ENCODE data around the gene ATF6B. TPM values are rescaled to one million over a fixed set of nuclear protein-coding genes. Genes with fewer than 3 reads are reported as not detected.

ATF6B gene
- total RNA-seq, 2 experiments from 2014 or later = 119 to 135 TPM

- no peaks in the 10 kb centered on the region for H3K9me3 Mint-ChIP-seq (ENCODE audit: low read depth)
- ATAC-seq = no peak
- H3K27me3 Mint-ChIP-seq = no peaks in the 10 kb centered on the region
- peaks cover 6% of the 10 kb centered on the region for H3K36me3 Mint-ChIP-seq
- H3K4me3 Mint-ChIP-seq = no peak overlapping the region
- peaks cover 3% of the 10 kb centered on the region for H3K4me1 Mint-ChIP-seq
- DNase-seq = no peak
- H3K27ac Mint-ChIP-seq = no peak overlapping the region
- CTCF ChIA-PET = no interaction called here
Observed at GRCh38 chr6:32167761-32168262, 39.8 kb upstream of the ATF6B start.

GRCh38 chr6:32167154-32167760, 39.2 kb upstream of the ATF6B start:
- no peak overlapping the region for H3K4me3 Mint-ChIP-seq
- CTCF ChIA-PET = no interaction called here
- H3K36me3 Mint-ChIP-seq = peaks cover 6% of the 10 kb centered on the region
- H3K27ac Mint-ChIP-seq = no peak overlapping the region
- H3K9me3 Mint-ChIP-seq (ENCODE audit: low read depth) = no peaks in the 10 kb centered on the region
- DNase-seq (no peak), ATAC-seq (no peak)
- H3K27me3 Mint-ChIP-seq = no peaks in the 10 kb centered on the region
- no peaks in the 10 kb centered on the region for H3K4me1 Mint-ChIP-seq

GRCh38 chr6:32166411-32167061, 38.5 kb upstream of the ATF6B start:
- Mint-ChIP-seq H3K36me3 (peaks cover 6% of the 10 kb centered on the region), H3K4me1 (no peaks in the 10 kb centered on the region), H3K27me3 (no peaks in the 10 kb centered on the region), H3K27ac (no peak overlapping the region), H3K9me3 (ENCODE audit: low read depth) (no peaks in the 10 kb centered on the region), H3K4me3 (no peak overlapping the region)
- CTCF ChIA-PET = no interaction called here
- DNase-seq (no peak), ATAC-seq (no peak)

- DNase-seq = no peak
- H3K4me3 Mint-ChIP-seq = no peak within 1 kb of the TSS
- no peak for ATAC-seq
- H3K36me3 Mint-ChIP-seq = peaks cover 2% of the 10 kb centered on the region
- H3K27ac Mint-ChIP-seq = no peak within 1 kb of the TSS
- H3K9me3 Mint-ChIP-seq (ENCODE audit: low read depth) = no peaks in the 10 kb centered on the region
- CTCF ChIA-PET = interaction anchor here (0.6 to 1.8 kb wide), 3 partner anchors 10 to 31 kb away, joined by 3 to 8 read pairs (median 4); no protein-coding TSS in a partner anchor
- H3K4me1 Mint-ChIP-seq = no peaks in the 10 kb centered on the region
- no peaks in the 10 kb centered on the region for H3K27me3 Mint-ChIP-seq
Observed at GRCh38 chr6:32164295-32164694, 36.2 kb upstream of the ATF6B start, which contains the start of gene EGFL8. TSS of gene EGFL8 (plus strand) at chr6:32164595. CDS start at chr6:32166166, 1,571 bp downstream.

- Mint-ChIP-seq H3K4me3 (no peak overlapping the region), H3K27me3 (no peaks in the 10 kb centered on the region), H3K36me3 (peaks cover 2% of the 10 kb centered on the region), H3K4me1 (no peaks in the 10 kb centered on the region), H3K9me3 (ENCODE audit: low read depth) (no peaks in the 10 kb centered on the region), H3K27ac (no peak overlapping the region)
- no peak for ATAC-seq
- CTCF ChIA-PET = interaction anchor here (1.5 to 1.8 kb wide), 2 partner anchors 9 to 16 kb away, joined by 4 to 8 read pairs; no protein-coding TSS in a partner anchor
- DNase-seq = no peak
Observed at GRCh38 chr6:32163559-32164258, 35.7 kb upstream of the ATF6B start.

- peaks cover 18% of the 10 kb centered on the region for H3K4me1 Mint-ChIP-seq
Observed at GRCh38 chr6:32158052-32158451, 30.0 kb upstream of the ATF6B start.

GRCh38 chr6:32156891-32157290, 28.8 kb upstream of the ATF6B start:
- peaks cover 13% of the 10 kb centered on the region for H3K27me3 Mint-ChIP-seq

More at GRCh38 chr6:32158052-32158451, 30.0 kb upstream of the ATF6B start:
- ATAC-seq (no peak), DNase-seq (no peak)
- Mint-ChIP-seq H3K36me3 (peaks cover 9% of the 10 kb centered on the region), H3K27me3 (peaks cover 2% of the 10 kb centered on the region), H3K9me3 (ENCODE audit: low read depth) (no peaks in the 10 kb centered on the region), H3K27ac (no peak overlapping the region), H3K4me3 (no peak overlapping the region)
- CTCF ChIA-PET = interaction anchor here (1.1 kb wide), 1 partner anchor 39 kb away, joined by 4 read pairs; no protein-coding TSS in a partner anchor

GRCh38 chr6:32154514-32155161, 26.6 kb upstream of the ATF6B start:
- Mint-ChIP-seq H3K4me1 (peaks cover 23% of the 10 kb centered on the region), H3K9me3 (ENCODE audit: low read depth) (no peaks in the 10 kb centered on the region), H3K36me3 (peaks cover 9% of the 10 kb centered on the region), H3K27me3 (peaks cover 28% of the 10 kb centered on the region), H3K4me3 (peak overlapping the region; percentile 86), H3K27ac (peak overlapping the region; percentile 83)
- DNase-seq (peak; percentile 84), ATAC-seq (peak; percentile 84)
- CTCF ChIA-PET = interaction anchor here (0.9 to 1.3 kb wide), 8 partner anchors 10 to 107 kb away, joined by 3 to 10 read pairs (median 7); partner anchors contain the start of genes ATF6B, EGFL8 and FKBPL

More at GRCh38 chr6:32156891-32157290, 28.8 kb upstream of the ATF6B start:
- CTCF ChIA-PET = no interaction called here
- no peak overlapping the region for H3K27ac Mint-ChIP-seq
- H3K36me3 Mint-ChIP-seq = peaks cover 9% of the 10 kb centered on the region
- ATAC-seq = no peak
- peaks cover 20% of the 10 kb centered on the region for H3K4me1 Mint-ChIP-seq
- no peak for DNase-seq
- no peaks in the 10 kb centered on the region for H3K9me3 Mint-ChIP-seq (ENCODE audit: low read depth)
- no peak overlapping the region for H3K4me3 Mint-ChIP-seq

GRCh38 chr6:32153564-32154513, 25.8 kb upstream of the ATF6B start, which contains the start of gene PPT2:
TSS of gene PPT2 (plus strand) at chr6:32154141. CDS start at chr6:32154595, 454 bp downstream.
- Mint-ChIP-seq H3K4me3 (peak within 1 kb of the TSS; percentile 86), H3K36me3 (peaks cover 9% of the 10 kb centered on the region), H3K27me3 (peaks cover 33% of the 10 kb centered on the region), H3K4me1 (peaks cover 26% of the 10 kb centered on the region), H3K9me3 (ENCODE audit: low read depth) (no peaks in the 10 kb centered on the region), H3K27ac (peak within 1 kb of the TSS; percentile 83)
- peak; percentile 89 for DNase-seq
- CTCF ChIA-PET = interaction anchor here (0.9 to 1.3 kb wide), 7 partner anchors 10 to 106 kb away, joined by 3 to 10 read pairs (median 7); partner anchors contain the start of genes ATF6B, EGFL8 and FKBPL
- peak; percentile 67 for ATAC-seq

GRCh38 chr6:32152769-32153563, 24.9 kb upstream of the ATF6B start:
- H3K4me3 Mint-ChIP-seq = peak overlapping the region; percentile 86
- no peak overlapping the region for H3K27ac Mint-ChIP-seq
- peaks cover 8% of the 10 kb centered on the region for H3K36me3 Mint-ChIP-seq
- no peak for DNase-seq
- peaks cover 29% of the 10 kb centered on the region for H3K4me1 Mint-ChIP-seq
- no peak for ATAC-seq
- H3K9me3 Mint-ChIP-seq (ENCODE audit: low read depth) = no peaks in the 10 kb centered on the region
- CTCF ChIA-PET = interaction anchor here (1.1 to 1.6 kb wide), 3 partner anchors 21 to 42 kb away, joined by 3 to 5 read pairs (median 3); no protein-coding TSS in a partner anchor
- peaks cover 42% of the 10 kb centered on the region for H3K27me3 Mint-ChIP-seq
